C4-2B (cell line): ENCODE data around the gene ARID5B.

ENCODE experiments used
- CTCF ChIP-seq: fragments of 450-650 bp; conservative IDR thresholded peaks from 2 replicates; pipeline ENCODE4 v1.5.1; 2017; ENCODE audit warnings: mild to moderate bottlenecking
- ZFX ChIP-seq: fragments of 450-650 bp; IDR thresholded peaks from 2 replicates; pipeline ENCODE4 v1.6.1; 2017

DNA sequence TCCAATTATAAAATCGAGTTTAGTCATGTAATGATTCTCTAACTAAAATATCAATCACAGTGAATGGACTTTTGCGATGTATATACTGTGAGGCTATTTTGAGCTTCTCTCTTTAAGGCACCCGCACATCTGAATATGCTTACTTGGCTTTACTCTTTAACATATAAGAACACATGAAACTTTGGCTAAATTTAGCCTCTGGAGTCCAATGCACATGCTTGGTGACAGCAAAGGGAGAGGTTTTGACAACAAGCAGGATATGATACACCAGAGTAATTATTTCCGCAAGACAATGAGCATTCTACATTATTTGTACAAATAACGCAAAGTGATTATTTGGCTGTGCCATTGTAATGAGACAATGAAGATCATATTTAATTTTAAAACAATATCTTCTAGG is 72.4 kb downstream of the ARID5B start:
- TF ChIP-seq CTCF = no peak
- no peak for TF ChIP-seq ZFX
